ENCODE measurements around the gene PARD6B.

PARD6B gene

GRCh38 chr20:50744143-50744792, 12.9 kb downstream of the PARD6B start:
- DNase-seq (ENCODE audit: insufficient read length, low spot score) (no peak), FAIRE-seq (no peak)
- peak; percentile 24 for TF ChIP-seq CTCF (IDR thresholded peaks at IDR 0.05; ENCODE audit: insufficient read depth, missing control alignments)

- DNase-seq (ENCODE audit: insufficient read length, low spot score) (no peak), FAIRE-seq (no peak)
- no peak for TF ChIP-seq CTCF (IDR thresholded peaks at IDR 0.05; ENCODE audit: insufficient read depth, missing control alignments)
These were observed 14.3 kb downstream of the PARD6B start for GRCh38 chr20:50745634-50746137.

- TF ChIP-seq CTCF (IDR thresholded peaks at IDR 0.05; ENCODE audit: insufficient read depth, missing control alignments), result no peak
- no peak for FAIRE-seq
- DNase-seq (ENCODE audit: insufficient read length, low spot score), result no peak
These were observed 15.0 kb downstream of the PARD6B start for GRCh38 chr20:50746138-50746940.

GRCh38 chr20:50747275-50747674, 15.9 kb downstream of the PARD6B start:
- no peak for DNase-seq (ENCODE audit: insufficient read length, low spot score)
- no peak for FAIRE-seq
- TF ChIP-seq CTCF (IDR thresholded peaks at IDR 0.05; ENCODE audit: insufficient read depth, missing control alignments), result no peak

GRCh38 chr20:50750145-50750671, 18.8 kb downstream of the PARD6B start:
- FAIRE-seq (peak; percentile 93), DNase-seq (ENCODE audit: insufficient read length, low spot score) (peak; percentile 48)
- no peak for TF ChIP-seq CTCF (IDR thresholded peaks at IDR 0.05; ENCODE audit: insufficient read depth, missing control alignments)

GRCh38 chr20:50753152-50753551, 21.8 kb downstream of the PARD6B start:
- DNase-seq (ENCODE audit: insufficient read length, low spot score) (no peak), FAIRE-seq (no peak)
- TF ChIP-seq CTCF (IDR thresholded peaks at IDR 0.05; ENCODE audit: insufficient read depth, missing control alignments), result no peak
